Transverse colon (tissue), 3 donors: Measurements from ENCODE around the gene TTC28.

Experiments used
- CTCF ChIP-seq, 5 experiments: fragments of 200-600 bp in 3 of 5; fragments of 450-650 bp in 2 of 5; sonication (generic) in 3 of 5; IDR thresholded peaks; 1 replicate in 2 of 5; 2 replicates in 3 of 5; pipeline ENCODE4 v1.5.1; 2016 to 2017; ENCODE audit warnings: antibody characterized with exemption in 5 of 5, inconsistent platforms in 3 of 5, mild to moderate bottlenecking in 2 of 5, moderate library complexity in 1 of 5
- POLR2A ChIP-seq: fragments of 450-650 bp; IDR thresholded peaks from one replicate; pipeline ENCODE4 v1.6.1; 2016; ENCODE audit warnings: antibody characterized with exemption, mild to moderate bottlenecking, moderate library complexity

- TF ChIP-seq POLR2A (no peak), CTCF (IDR thresholded peaks at IDR 0.05) (no peak)
These were observed 267.5 kb downstream of the TTC28 start for GRCh38 chr22:28412109-28412508.
